SKM-1 treated with dmso at 0.1 percent for 144 hours (cell line): Measurements from ENCODE around the gene OR2T34.
"Not testable (repeated sequence)": the region's sequence is repeated elsewhere in the genome, so short reads cannot be mapped to it uniquely, and the experiment has no call there.

ENCODE experiments used
- DNase-seq: peaks from one replicate; lab custom pipeline; 2025; ENCODE audit not compliant: unreplicated experiment; lab: John Stamatoyannopoulos, UW

The OR2T34 gene

DNA sequence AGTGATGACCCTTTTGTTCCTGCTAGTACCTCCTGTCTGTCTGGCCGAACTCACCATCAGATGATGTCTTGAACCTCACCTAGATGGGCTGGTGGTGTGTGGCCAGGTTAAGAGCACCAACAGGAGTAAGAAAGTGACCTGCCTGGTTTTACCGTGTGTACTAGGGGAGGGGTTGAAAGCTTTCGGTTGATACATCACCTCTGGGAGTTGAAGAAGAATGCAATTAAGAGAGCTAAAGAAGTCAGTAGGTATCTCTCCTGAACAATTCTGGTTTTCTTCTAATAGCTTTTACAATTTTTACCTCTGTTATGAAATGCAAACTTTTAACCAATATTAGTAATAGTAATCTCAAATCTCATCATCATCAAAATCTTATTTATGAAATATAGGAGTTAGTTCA, 11.9 kb downstream of the OR2T34 start, which contains the start of gene OR2T29:
TSS of gene OR2T29 (minus strand) at position 101 of the 400 bp plus-strand sequence. CDS start 3,281 bp downstream, outside the sequence.
- DNase-seq, result not testable (repeated sequence)

DNA sequence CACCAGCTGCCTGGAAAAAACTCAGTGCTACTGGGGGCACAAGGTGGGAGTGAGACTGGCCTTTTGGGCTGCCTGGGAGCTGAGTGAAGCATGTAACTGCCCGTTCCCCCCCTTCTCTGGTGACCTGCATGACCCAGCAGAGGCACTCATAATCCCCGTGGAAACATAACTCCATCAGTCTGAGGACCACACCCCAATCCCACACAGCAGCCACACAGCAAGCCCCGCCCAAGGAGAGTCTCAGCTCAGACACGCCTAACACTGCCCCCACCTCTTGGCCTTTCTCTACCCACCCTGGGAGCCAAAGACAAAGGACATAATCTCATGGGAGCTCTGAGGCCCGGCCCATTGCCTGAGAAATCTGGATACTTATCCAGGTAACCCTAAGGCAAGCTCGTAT, 23.5 kb downstream of the OR2T34 start:
- DNase-seq, result not testable (repeated sequence)

DNA sequence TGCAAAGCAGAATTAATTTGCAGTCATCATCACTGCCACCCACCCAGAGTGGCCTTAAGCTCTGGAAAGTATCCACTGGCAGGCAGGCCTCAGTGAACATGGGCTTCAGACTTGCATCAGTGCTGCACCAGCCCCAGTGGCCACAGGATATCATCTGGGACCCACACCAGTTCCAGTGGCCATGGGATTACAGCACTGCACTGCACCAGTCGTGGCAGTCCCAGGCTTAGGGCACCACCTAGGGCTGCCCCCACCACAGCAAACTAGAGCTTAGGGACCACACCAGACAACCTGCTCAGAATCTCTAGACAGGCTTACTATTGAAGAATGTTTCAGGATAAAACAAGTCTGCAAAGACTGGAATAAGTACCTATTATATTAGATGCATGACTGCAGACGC, 27.2 kb downstream of the OR2T34 start:
- not testable (repeated sequence) for DNase-seq

DNA sequence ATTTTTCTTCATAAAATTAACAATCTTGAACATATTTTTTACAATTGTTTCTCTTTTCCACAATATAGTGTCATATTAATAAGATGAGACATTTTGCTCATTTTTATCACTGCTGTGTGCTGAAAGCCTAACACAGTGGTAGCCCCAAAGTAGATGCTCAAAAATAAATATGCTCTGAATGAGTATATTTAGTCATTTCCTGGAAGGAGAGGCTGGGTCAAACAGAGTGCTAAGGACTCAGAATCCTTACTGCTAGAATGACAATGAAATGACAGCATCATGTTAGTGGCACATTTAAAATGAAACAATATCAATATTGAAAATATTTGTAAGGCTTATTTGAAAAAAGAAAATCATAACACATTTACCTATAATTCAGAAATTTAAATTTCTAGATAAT, 37.1 kb downstream of the OR2T34 start:
- not testable (repeated sequence) for DNase-seq
